ENCODE measurements around the gene LOC101059915.

DNA sequence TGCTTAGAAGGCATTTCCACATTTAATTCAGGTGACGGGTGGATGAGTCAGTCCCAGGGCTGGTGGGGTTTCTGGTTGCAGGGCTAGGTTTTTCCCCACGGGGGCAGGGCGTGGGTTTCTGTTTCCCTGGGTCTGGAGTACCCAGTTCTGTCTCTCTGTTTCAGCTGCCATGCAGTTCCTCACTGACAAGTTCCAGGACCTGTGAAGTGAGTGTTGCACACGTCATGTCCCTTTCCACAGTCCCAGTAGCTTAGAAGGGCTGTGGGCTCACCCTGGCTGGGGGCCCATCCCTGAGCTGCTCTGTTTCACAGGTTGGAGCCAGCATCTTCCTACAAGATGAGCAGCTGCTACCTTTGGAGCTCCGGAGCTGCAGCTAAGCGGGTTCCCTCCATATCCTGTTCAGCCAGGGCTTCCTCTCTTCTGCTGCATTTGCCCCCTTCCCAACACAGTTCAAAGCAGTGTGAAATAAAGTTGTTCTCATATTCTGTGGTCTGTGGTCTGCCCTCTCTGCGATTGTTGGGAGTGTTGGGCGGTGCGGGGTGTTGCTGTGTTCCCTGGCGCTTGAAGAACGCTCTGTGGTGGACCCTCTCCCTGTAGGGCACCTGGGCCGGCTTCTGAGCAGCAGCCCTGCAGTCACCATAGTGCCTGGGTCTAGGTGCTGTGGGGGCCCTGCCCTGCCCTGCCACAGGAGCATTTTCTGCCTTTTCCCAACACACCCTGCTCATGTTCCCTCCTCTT lies 3.9 kb downstream of the LOC101059915 start:
- TF ChIP-seq POLR2A (IDR thresholded peaks at IDR 0.05), result no peak
- TF ChIP-seq, protein P1, sequence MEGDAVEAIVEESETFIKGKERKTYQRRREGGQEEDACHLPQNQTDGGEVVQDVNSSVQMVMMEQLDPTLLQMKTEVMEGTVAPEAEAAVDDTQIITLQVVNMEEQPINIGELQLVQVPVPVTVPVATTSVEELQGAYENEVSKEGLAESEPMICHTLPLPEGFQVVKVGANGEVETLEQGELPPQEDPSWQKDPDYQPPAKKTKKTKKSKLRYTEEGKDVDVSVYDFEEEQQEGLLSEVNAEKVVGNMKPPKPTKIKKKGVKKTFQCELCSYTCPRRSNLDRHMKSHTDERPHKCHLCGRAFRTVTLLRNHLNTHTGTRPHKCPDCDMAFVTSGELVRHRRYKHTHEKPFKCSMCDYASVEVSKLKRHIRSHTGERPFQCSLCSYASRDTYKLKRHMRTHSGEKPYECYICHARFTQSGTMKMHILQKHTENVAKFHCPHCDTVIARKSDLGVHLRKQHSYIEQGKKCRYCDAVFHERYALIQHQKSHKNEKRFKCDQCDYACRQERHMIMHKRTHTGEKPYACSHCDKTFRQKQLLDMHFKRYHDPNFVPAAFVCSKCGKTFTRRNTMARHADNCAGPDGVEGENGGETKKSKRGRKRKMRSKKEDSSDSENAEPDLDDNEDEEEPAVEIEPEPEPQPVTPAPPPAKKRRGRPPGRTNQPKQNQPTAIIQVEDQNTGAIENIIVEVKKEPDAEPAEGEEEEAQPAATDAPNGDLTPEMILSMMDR (IDR thresholded peaks at IDR 0.05), result no peak

Measured in vagina (tissue), 2 donors.